Heart right ventricle (tissue), 16 donors: Measurements from ENCODE around the gene MYO3B. TPM values are rescaled to one million over a fixed set of nuclear protein-coding genes. Genes with fewer than 3 reads are reported as not detected.

ENCODE experiments used
- ATAC-seq, 8 donors: fragments of 200-7000 bp; cut with Tn5 transposase; one replicate each; pipeline ENCODE4 v1.9.1; 2020; ENCODE audit warnings: mild to moderate bottlenecking in 8 of 8, moderate library complexity in 8 of 8, moderate number of reproducible peaks in 1 of 8
- DNase-seq, 2 donors: peaks; one replicate each; pipeline ENCODE4 v3.0.0-alpha.2; 2020
- H3K27ac ChIP-seq, 10 donors: fragments of 200-600 bp; sonication (generic) in 2 of 10; one replicate each; pipeline versions ENCODE4 v1.5.0 to v1.8.0; 2020 to 2022; ENCODE audit warnings: mild to moderate bottlenecking in 3 of 10
- H3K27me3 ChIP-seq, 7 donors: fragments of 200-600 bp; one replicate each; pipeline ENCODE4 v1.8.0; 2021 to 2022; ENCODE audit warnings: mild to moderate bottlenecking in 2 of 7
- H3K36me3 ChIP-seq, 9 donors: fragments of 200-600 bp; sonication (generic) in 1 of 9; one replicate each; pipeline versions ENCODE4 v1.5.0 to v1.8.0; 2020 to 2022; ENCODE audit warnings: mild to moderate bottlenecking in 2 of 9
- H3K4me1 ChIP-seq, 9 donors: fragments of 200-600 bp; sonication (generic) in 1 of 9; one replicate each; pipeline versions ENCODE4 v1.5.0 to v1.8.0; 2020 to 2022; ENCODE audit warnings: mild to moderate bottlenecking in 4 of 9
- H3K4me3 ChIP-seq, 10 donors: fragments of 200-600 bp; sonication (generic) in 2 of 10; one replicate each; pipeline versions ENCODE4 v1.5.0 to v1.8.0; 2020 to 2022; ENCODE audit warnings: mild to moderate bottlenecking in 7 of 10, moderate library complexity in 2 of 10
- H3K9me3 ChIP-seq, 11 donors: fragments of 200-600 bp in 10 of 11; sonication (generic) in 2 of 11; one replicate each; pipeline versions ENCODE4 v1.5.0 to v1.8.0; 2013 to 2022; ENCODE audit warnings: mild to moderate bottlenecking in 2 of 11, control low read depth in 1 of 11, moderate library complexity in 1 of 11
- CTCF ChIP-seq, 9 donors: fragments of 200-600 bp; sonication (generic) in 2 of 9; IDR thresholded peaks; one replicate each; pipeline versions ENCODE4 v1.5.0 to v1.8.0; 2021 to 2022; ENCODE audit warnings: antibody characterized with exemption in 9 of 9, mild to moderate bottlenecking in 5 of 9, moderate library complexity in 1 of 9
- WGBS, 2 donors: extraction: QIAGEN DNeasy Blood & Tissue Kit; methylation state at CpG; one replicate each; pipeline ENCODE4 v1.1.7; 2013; ENCODE audit warnings: inconsistent platforms in 1 of 2; 5-methylcytosine and 5-hydroxymethylcytosine counted together
- intact Hi-C, 10 donors: fragments of 100-400 bp; cut with DNase I; formaldehyde crosslinking; loops; one replicate each; pipeline versions ENCODE4 v1.11.1 to v1.14.2; 2022
- polyA plus RNA-seq, 2 donors: library from polyadenylated mRNA; stranded (reverse); fragments of 200-250 nt; gene quantifications; one replicate each; pipeline ENCODE4 v1.2.3, GENCODE V29; 2013
- total RNA-seq, 10 donors: library from RNA; stranded (reverse); fragmentation: NEBNext Ultra II Directional in 3 of 10; extraction: Animal tissue kit (Norgen Biotek cat#: 25700) in 3 of 10; gene quantifications; one replicate each; pipeline versions ENCODE4 v1.2.1 to v1.2.4, GENCODE V29; 2021 to 2023
- donor health status: Arrhythmogenic right ventricular cardiomyopathy.
- donor health status: ischemic (EF 13 %, LVEDD 7.1; RV severe dilation, severe dysfunction).
- donor health status: healthy with polysubstance abuse.
- donor health status: DM: no; HTN: yes; CAD: no.
- donor health status: DM: no; HTN: no; CAD: no.
- donor health status: ischemic (EF 25% LVEDD 6.9; RV normal size, moderate dysfunction).
- donor health status: ischemic (EF 25% LVEDD 5.7; RV mildly dilated, moderate dysfunction).
- donor health status: healthy.
- donor health status: DM: yes; HTN: yes; CAD: no.
- donor health status: Ischemic cardiomyopathy.
- donor health status: ischemic (EF 35%, LVEDD 5.7; RV mildly dilated, moderate dysfunction).
- donor health status: nonischemic (EF 11% LVEDD 7.7; RV severe dilation, severe dysfunction).
- donor health status: DM: yes; HTN: yes; CAD: no.
- donor health status: PGD.
- donor health status: ischemic (EF 29% LVEDD 5.4; RV normal size, mild dysfunction).
- donor health status: nonischemic (EF 23%, LVEDD 6.1; RV moderate dilation, normal function).

MYO3B gene
- total and polyA plus RNA-seq, 12 donors = 0.05 to 0.21 (median 0.09) TPM; not detected in 8

DNA sequence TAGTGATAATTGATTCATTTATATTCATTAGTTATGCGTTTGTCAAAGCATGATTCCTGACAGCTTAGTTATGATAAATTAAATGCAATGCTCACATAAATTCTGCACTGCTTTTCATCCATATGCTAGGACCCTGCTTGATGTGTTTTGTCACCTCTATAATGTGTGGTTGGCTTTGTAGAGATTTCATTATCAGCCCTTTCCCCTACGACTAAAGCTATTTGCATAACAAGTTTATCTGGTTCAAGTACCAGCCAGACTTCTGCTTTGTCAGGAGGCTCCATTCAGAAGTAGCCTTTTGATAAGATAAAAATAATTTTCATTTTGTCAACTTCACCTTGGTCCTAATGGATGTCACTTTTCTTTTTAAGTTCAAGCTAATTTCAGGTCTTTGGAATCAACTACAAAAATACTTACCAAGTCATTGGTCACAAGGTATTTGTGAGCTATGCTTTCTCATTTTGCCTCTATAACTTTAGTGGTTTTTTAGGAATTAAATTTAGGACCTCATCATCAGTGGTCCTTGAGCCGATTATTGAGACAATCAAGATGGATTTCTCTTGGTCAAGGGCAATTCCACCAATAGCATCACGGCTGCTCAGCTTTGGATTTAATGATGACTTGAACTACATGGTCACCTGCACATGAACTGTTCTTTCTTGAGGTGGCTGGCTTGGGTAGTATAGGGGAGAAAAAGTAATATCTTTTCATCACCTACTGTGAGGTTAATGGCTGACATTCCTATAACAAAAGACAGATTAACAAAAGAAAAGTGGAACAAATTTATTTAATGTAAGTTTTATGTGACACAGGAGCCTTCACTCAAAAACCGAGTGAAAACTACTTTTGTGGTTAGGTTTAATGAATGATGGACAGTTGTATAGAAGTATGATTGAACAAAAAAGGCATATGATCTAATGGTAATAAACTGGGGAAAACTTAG is 162.1 kb downstream of the MYO3B start:
- no peak for TF ChIP-seq CTCF (IDR thresholded peaks at IDR 0.05)
- Histone ChIP-seq H3K9me3 (no peaks in the 10 kb centered on the region), H3K4me1 (no peaks in the 10 kb centered on the region), H3K27ac (no peak overlapping the region), H3K27me3 (peaks cover 0 to 16% (median 7%) of the 10 kb centered on the region in 7 donors), H3K36me3 (no peaks in the 10 kb centered on the region), H3K4me3 (no peak overlapping the region)
- 51 to 60% methylated on average over 5 of the region's 5 CpGs for WGBS, 2 donors
- intact Hi-C loops = no loop called here
- no peak for ATAC-seq
- DNase-seq = no peak

- ATAC-seq = no peak
- 86 to 94% methylated on average over 1 of the region's 1 CpG for WGBS, 2 donors
- no peaks in the 10 kb centered on the region for H3K9me3 ChIP-seq
- H3K36me3 ChIP-seq = no peaks in the 10 kb centered on the region
- no peak overlapping the region for H3K4me3 ChIP-seq
- no peaks in the 10 kb centered on the region for H3K4me1 ChIP-seq
- H3K27me3 ChIP-seq = peaks cover 0 to 16% (median 7%) of the 10 kb centered on the region in 7 donors
- no peak for TF ChIP-seq CTCF (IDR thresholded peaks at IDR 0.05)
- H3K27ac ChIP-seq = no peak overlapping the region
- DNase-seq = no peak
- intact Hi-C loops = no loop called here
Observed at GRCh38 chr2:170340693-170341068, 162.7 kb downstream of the MYO3B start.

GRCh38 chr2:170341684-170342623 is 164.0 kb downstream of the MYO3B start:
- ATAC-seq = no peak
- H3K9me3 ChIP-seq = no peaks in the 10 kb centered on the region
- intact Hi-C loops = no loop called here
- peaks cover 0 to 16% (median 7%) of the 10 kb centered on the region in 7 donors for H3K27me3 ChIP-seq
- no peak for TF ChIP-seq CTCF (IDR thresholded peaks at IDR 0.05)
- H3K36me3 ChIP-seq = no peaks in the 10 kb centered on the region
- DNase-seq = no peak
- no peak overlapping the region for H3K4me3 ChIP-seq
- H3K27ac ChIP-seq = no peak overlapping the region
- H3K4me1 ChIP-seq = no peaks in the 10 kb centered on the region
- 59 to 72% methylated on average over 8 of the region's 8 CpGs for WGBS, 2 donors

DNA sequence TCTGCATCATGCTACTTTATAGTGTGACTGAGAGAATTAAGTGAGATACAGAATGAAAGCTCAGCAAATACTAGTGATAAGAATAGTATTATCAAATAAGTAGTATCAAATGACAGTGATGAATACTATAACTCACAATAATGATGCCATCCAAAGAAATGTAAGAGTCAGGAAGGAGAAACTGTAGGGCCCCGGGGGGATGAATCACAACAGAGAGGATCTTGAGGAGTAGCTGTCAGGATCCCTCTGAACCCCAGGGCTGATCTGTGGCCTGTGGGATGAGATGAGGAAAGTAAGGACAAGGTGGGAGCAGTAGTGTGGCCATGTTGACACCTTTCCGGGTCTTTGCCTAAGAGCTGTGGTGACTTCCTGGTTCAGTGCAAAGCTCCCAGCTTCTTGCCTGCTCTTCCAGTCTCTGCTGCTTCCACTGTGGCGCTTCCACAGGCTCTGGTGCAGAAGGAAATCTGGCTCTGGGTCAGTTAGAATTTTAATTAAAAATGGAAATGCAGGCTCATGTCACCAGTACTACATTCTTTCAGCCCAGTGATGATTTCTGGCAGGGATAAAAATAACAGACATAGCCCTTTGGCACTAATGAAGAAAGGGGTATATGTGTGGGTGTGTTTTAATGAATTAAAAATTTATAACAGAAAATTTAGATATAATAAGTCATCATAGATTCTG is 166.9 kb downstream of the MYO3B start:
- Histone ChIP-seq H3K4me3 (no peak overlapping the region), H3K9me3 (no peaks in the 10 kb centered on the region), H3K27me3 (peaks cover 0 to 9% (median 0%) of the 10 kb centered on the region in 7 donors), H3K27ac (no peak overlapping the region), H3K36me3 (no peaks in the 10 kb centered on the region), H3K4me1 (no peaks in the 10 kb centered on the region)
- TF ChIP-seq CTCF (IDR thresholded peaks at IDR 0.05) = no peak
- intact Hi-C loops = no loop called here
- WGBS, 2 donors = 83 to 85% methylated on average over 3 of the region's 3 CpGs
- ATAC-seq = no peak
- DNase-seq = no peak
